ENCODE data around the gene MINPP1.

GRCh38 chr10:87541114-87541513, 36.4 kb downstream of the MINPP1 start:
- TF ChIP-seq, protein P1, sequence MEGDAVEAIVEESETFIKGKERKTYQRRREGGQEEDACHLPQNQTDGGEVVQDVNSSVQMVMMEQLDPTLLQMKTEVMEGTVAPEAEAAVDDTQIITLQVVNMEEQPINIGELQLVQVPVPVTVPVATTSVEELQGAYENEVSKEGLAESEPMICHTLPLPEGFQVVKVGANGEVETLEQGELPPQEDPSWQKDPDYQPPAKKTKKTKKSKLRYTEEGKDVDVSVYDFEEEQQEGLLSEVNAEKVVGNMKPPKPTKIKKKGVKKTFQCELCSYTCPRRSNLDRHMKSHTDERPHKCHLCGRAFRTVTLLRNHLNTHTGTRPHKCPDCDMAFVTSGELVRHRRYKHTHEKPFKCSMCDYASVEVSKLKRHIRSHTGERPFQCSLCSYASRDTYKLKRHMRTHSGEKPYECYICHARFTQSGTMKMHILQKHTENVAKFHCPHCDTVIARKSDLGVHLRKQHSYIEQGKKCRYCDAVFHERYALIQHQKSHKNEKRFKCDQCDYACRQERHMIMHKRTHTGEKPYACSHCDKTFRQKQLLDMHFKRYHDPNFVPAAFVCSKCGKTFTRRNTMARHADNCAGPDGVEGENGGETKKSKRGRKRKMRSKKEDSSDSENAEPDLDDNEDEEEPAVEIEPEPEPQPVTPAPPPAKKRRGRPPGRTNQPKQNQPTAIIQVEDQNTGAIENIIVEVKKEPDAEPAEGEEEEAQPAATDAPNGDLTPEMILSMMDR (IDR thresholded peaks at IDR 0.05; ENCODE audit: low read depth, low read length, poor library complexity, severe bottlenecking): no peak
- TF ChIP-seq EZH2phosphoT487 (IDR thresholded peaks at IDR 0.05; ENCODE audit: borderline replicate concordance, low read length): no peak
